Ectodermal cell (in vitro differentiated cells): ENCODE data around the gene BCKDK. TPM values are rescaled to one million over a fixed set of nuclear protein-coding genes. Genes with fewer than 3 reads are reported as not detected.

Source experiments
- H3K27ac ChIP-seq: 2 replicates; pipeline ENCODE4 v1.7.0; 2013; ENCODE audit warnings: mild to moderate bottlenecking, low read depth, low read length; ENCODE audit not compliant: insufficient read depth, poor library complexity, severe bottlenecking
- H3K27me3 ChIP-seq: 2 replicates; pipeline ENCODE4 v1.7.0; 2013; ENCODE audit warnings: mild to moderate bottlenecking, low read length; ENCODE audit not compliant: insufficient read depth, control insufficient read depth, poor library complexity, severe bottlenecking
- H3K36me3 ChIP-seq: one replicate; pipeline ENCODE4 v1.7.0; 2013; ENCODE audit warnings: low read length; ENCODE audit not compliant: control insufficient read depth, insufficient read depth
- H3K4me1 ChIP-seq: one replicate; pipeline ENCODE4 v1.7.0; 2013; ENCODE audit warnings: low read length; ENCODE audit not compliant: control insufficient read depth, insufficient read depth
- H3K4me3 ChIP-seq: 2 replicates; pipeline ENCODE4 v1.7.0; 2013; ENCODE audit warnings: low read depth, low read length, control low read depth; ENCODE audit not compliant: insufficient read depth
- H3K9me3 ChIP-seq: 2 replicates; pipeline ENCODE4 v1.7.0; 2013; ENCODE audit warnings: mild to moderate bottlenecking, low read length, moderate library complexity; ENCODE audit not compliant: control insufficient read depth
- WGBS, 2 experiments: methylation state at CpG; one replicate each; pipeline ENCODE4 v1.1.7; 2013; ENCODE audit warnings: missing lambda C conversion rate in 2 of 2; 5-methylcytosine and 5-hydroxymethylcytosine counted together
- polyA plus RNA-seq, 4 experiments: library from polyadenylated mRNA; stranded (reverse); fragments of 50-300 nt; gene quantifications; one replicate each; pipeline ENCODE4 v1.2.3, GENCODE V29; 2013

Gene BCKDK
- 48.5 TPM for polyA plus RNA-seq (2013, experiment 1 of 4)
- polyA plus RNA-seq (2013, experiment 2 of 4) = 48.8 TPM
- 41.1 TPM for polyA plus RNA-seq (2013, experiment 3 of 4)
- polyA plus RNA-seq (2013, experiment 4 of 4) = 43.2 TPM

DNA sequence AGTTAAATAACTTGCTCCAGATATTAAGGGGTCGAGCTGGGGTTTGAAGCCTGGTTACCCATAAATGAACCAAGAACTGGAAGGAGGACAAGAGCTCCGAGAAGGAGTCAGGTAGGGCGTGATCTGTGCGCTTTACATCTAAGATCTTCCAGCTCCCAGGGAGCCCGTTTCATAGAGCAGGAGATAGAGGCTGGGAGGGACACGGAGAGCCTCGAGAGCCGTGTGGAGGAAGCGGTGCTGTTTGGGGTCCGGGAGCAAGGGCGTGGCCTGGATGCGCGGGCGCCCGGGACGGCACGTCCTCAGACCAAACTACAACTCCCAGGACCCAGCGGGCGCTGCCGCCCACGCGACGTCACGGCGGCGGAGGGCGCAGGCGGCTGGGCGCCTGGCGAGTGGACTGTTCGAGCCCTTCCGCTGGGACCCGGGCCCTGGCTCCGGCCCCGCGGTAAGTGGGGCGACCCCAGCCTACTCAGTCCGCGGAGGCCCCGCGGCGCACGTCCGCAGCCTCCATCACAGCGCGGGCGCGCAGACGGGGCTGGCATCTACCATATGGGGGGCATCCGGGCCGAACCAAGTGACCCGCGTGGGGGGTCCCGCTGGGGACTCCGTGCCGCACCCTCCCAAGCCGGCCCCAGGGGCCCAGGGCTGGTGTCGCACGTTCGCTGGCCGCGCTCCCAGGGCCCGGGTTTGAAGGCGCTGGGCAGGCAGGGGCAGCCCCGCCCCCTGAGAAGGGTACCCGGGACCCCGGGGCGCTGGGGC lies at the start of gene BCKDK:
Gene BCKDK (plus strand): TSS at position 352 of the 759 bp plus-strand sequence. CDS start 838 bp downstream, outside the sequence.
- no peak within 1 kb of the TSS for H3K27ac ChIP-seq
- peak within 1 kb of the TSS; percentile 99 for H3K4me3 ChIP-seq
- WGBS, 2 experiments = 5% methylated on average over 68 of the region's 68 CpGs
- H3K4me1 ChIP-seq = peaks cover 8% of the 10 kb centered on the region
- H3K27me3 ChIP-seq = no peaks in the 10 kb centered on the region
- H3K9me3 ChIP-seq = no peaks in the 10 kb centered on the region
- peaks cover 29% of the 10 kb centered on the region for H3K36me3 ChIP-seq

DNA sequence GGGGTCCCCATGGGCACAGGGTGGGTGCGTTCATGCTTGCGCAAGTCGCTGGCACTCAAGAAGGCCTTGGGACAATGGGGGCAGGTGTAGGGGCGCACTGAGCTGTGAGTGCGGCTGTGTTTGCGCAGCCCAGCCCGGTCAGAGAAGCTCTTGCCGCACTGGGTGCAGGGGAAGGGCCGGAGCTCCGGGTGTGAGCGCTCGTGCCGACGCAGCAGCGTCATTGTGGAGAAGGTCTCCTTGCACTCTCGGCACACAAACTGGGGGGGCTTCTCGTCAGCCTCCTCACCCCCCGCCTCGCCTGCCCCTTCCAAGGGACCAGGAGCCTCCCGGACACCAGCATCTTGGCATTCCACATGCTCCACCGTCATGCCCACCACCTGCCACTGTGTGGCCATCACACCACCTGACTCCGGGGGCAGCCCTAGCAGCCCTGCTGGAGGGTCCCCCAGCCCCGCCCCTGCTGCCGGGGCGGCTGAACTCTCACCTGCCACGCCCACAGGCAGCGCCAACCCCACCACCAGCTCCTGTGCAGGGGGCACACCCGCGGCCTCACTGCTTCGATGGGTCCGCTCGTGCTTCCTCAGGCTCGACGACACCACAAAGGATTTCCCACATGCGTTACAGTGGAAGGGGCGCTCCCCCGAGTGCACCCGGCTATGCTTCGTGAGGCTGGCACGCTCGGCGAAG lies 46.9 kb upstream of the BCKDK start:
- Histone ChIP-seq H3K4me3 (no peak overlapping the region), H3K9me3 (no peaks in the 10 kb centered on the region), H3K27ac (no peak overlapping the region), H3K27me3 (no peaks in the 10 kb centered on the region), H3K36me3 (peaks cover 16% of the 10 kb centered on the region), H3K4me1 (no peaks in the 10 kb centered on the region)
- WGBS, 2 experiments = 96% methylated on average over 42 of the region's 42 CpGs

DNA sequence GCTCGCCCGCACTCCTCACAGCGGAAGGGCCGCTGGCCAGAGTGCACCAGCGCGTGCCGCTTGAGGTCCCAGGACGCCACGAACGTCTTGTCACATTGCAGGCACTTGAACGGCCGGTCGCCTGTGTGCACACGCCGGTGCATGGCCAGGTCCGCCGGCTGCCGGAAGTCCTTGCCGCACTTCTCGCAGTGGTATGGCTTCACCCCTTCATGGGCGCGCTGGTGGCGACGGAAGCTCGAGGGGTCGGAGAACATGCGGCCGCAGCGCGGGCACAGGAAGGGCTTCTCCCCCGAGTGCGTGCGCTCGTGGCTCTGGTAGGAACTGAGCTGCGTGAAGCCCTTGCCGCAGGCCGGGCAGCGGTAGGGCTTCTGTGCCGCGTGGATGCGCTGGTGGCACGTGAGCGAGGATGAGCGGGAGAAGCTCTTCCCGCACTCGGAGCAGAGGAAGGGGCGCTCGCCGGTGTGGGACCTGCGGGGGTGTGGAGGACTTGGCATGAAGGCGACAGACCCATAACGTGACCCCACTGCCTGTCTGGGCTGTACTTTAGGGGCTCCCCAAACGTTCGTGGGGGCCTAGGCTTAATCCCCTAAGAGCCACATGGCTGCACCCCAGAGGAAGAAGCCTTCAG lies 46.3 kb upstream of the BCKDK start:
- 96 to 97% methylated on average over 54 of the region's 54 CpGs for WGBS, 2 experiments
- H3K9me3 ChIP-seq = no peaks in the 10 kb centered on the region
- H3K36me3 ChIP-seq = peaks cover 16% of the 10 kb centered on the region

DNA sequence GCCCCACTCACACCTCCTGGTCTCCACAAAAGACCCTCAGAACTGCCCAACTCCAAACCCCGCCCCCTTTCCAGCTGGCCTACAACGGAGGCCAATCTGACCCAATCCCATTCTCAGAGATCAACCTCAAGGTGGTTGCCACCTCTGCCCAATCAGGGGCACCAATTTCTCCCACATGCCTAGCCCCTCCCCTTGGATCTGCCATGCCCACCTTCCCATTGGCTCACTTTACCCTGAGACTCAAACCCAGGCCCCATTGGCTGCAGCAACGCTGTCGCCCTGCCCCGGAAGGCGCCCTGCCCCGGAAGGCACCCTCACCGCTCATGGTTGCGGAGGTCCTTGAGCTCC lies 44.7 kb upstream of the BCKDK start:
- WGBS, 2 experiments = 95 to 96% methylated on average over 9 of the region's 9 CpGs
- H3K4me3 ChIP-seq = no peak overlapping the region
- H3K27ac ChIP-seq = no peak overlapping the region
- H3K36me3 ChIP-seq = peaks cover 16% of the 10 kb centered on the region
- no peaks in the 10 kb centered on the region for H3K27me3 ChIP-seq
- no peaks in the 10 kb centered on the region for H3K9me3 ChIP-seq
- no peaks in the 10 kb centered on the region for H3K4me1 ChIP-seq

More for the DNA sequence above, 46.3 kb upstream of the BCKDK start:
- no peak overlapping the region for H3K4me3 ChIP-seq
- no peaks in the 10 kb centered on the region for H3K4me1 ChIP-seq
- no peak overlapping the region for H3K27ac ChIP-seq
- H3K27me3 ChIP-seq = no peaks in the 10 kb centered on the region

DNA sequence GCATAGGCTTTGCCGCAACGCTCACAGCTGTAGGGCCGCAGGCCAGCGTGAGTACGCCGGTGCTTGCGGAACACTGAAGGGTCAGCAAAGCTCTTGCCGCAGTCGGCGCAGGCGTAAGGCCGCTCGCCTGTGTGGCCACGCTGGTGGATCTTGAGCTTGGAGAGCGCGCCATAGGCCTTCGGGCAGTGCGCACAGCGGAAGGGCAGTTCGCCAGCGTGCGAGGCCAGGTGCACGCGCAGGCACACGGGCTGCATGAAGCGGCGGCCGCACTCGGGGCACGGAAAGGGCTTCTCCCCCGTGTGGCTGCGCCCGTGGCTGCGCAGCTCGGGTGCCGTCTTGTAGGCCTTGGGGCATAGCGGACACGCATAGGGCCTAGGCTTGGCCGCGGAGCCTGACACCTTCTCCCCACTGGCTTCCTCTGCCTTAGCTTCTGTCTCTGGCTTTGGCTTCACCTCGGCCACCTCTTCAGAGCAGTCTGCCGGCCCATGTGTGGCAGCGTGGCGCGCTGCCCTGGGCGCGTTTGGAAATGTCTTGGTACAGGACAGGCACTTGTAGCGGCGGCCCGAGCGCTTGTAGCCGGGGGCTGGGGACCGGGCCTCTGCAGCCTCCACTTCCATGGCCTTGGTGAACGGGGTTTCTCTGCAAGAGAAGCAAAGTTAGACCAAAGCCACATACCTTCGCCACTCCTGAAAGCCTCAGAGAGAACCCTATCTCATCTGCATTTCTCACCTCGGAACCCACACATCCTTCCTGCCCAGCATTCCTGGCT lies 44.2 kb upstream of the BCKDK start:
- peaks cover 16% of the 10 kb centered on the region for H3K36me3 ChIP-seq
- no peaks in the 10 kb centered on the region for H3K27me3 ChIP-seq
- no peaks in the 10 kb centered on the region for H3K9me3 ChIP-seq
- no peaks in the 10 kb centered on the region for H3K4me1 ChIP-seq
- H3K27ac ChIP-seq = no peak overlapping the region
- 96% methylated on average over 56 of the region's 56 CpGs for WGBS, 2 experiments
- H3K4me3 ChIP-seq = no peak overlapping the region

DNA sequence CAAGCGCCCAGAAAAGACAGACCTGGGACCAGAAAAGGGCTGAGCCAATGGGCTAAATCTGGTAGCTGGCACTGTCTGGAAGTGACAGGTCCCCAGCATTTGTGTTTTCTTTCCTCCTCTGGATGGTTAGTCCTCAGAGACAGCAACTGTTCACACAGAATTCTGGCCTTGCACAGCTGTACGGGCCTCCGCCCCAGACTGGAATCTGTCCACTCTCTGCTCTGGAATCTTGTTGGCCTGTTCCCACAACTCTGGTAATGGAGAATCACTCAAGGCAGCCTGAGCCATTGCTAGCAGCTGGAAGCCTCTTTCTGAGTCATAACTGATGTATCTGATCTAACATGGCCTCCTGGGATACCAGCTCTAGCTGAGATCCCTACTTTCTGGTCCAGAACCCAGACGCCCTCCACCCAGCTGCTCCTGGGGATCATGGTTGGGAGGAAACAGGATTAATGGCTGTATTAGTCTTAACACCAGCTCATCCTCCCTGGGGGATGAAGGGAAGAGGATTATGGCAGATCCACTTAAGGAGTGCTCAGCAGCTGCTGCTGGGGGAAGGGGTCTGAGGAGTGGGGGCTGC lies 43.2 kb upstream of the BCKDK start:
- Histone ChIP-seq H3K27ac (no peak overlapping the region), H3K4me1 (no peaks in the 10 kb centered on the region), H3K9me3 (no peaks in the 10 kb centered on the region), H3K4me3 (no peak overlapping the region), H3K36me3 (peaks cover 16% of the 10 kb centered on the region), H3K27me3 (no peaks in the 10 kb centered on the region)
- WGBS, 2 experiments = 95 to 97% methylated on average over 4 of the region's 4 CpGs

DNA sequence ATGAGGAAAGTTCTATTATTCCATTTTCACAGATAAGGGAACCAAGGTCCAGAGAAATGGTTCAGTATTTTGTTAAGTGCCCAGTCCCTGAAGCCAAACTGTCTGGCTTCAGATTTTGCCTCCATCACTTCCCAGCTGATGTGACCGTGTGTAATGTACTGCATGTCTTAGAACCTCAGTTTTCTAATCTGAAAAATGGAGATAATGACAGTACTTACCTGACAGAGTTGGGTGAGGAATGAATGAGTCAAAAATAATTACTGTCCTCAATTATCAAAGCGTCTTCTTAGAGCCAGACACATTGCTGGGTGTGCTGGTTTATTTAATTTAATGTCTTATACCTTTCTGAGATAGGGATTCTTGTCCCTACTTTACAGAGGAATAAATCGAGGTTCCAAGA lies 40.8 kb upstream of the BCKDK start:
- H3K36me3 ChIP-seq = peaks cover 7% of the 10 kb centered on the region
- no peak overlapping the region for H3K4me3 ChIP-seq
- no peak overlapping the region for H3K27ac ChIP-seq
- no peaks in the 10 kb centered on the region for H3K27me3 ChIP-seq
- WGBS, 2 experiments = 90 to 95% methylated on average over 3 of the region's 3 CpGs
- H3K9me3 ChIP-seq = no peaks in the 10 kb centered on the region
- peaks cover 9% of the 10 kb centered on the region for H3K4me1 ChIP-seq

DNA sequence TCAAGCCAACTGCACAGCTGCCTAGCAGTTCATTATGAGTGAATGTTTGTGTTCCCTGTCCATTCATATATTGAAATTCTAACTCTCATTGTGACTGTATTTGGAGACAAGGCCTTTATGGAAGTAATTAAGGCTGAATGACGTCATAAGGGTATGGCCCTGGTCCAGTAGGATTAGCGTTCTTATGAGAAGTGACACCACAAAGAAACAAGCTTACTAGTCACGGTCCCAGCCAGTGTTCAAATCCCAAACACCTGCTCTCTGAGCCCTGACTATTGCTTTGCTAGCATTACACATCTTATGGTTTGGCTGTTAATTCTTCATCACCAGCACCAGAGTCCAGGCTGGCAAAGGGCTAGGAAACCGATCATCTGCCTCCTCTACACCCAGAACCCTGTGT lies 36.3 kb upstream of the BCKDK start:
- Histone ChIP-seq H3K27ac (no peak overlapping the region), H3K27me3 (no peaks in the 10 kb centered on the region), H3K4me3 (peak overlapping the region; percentile 99), H3K9me3 (no peaks in the 10 kb centered on the region), H3K36me3 (peaks cover 10% of the 10 kb centered on the region), H3K4me1 (peaks cover 14% of the 10 kb centered on the region)
- 74 to 80% methylated on average over 4 of the region's 4 CpGs for WGBS, 2 experiments

DNA sequence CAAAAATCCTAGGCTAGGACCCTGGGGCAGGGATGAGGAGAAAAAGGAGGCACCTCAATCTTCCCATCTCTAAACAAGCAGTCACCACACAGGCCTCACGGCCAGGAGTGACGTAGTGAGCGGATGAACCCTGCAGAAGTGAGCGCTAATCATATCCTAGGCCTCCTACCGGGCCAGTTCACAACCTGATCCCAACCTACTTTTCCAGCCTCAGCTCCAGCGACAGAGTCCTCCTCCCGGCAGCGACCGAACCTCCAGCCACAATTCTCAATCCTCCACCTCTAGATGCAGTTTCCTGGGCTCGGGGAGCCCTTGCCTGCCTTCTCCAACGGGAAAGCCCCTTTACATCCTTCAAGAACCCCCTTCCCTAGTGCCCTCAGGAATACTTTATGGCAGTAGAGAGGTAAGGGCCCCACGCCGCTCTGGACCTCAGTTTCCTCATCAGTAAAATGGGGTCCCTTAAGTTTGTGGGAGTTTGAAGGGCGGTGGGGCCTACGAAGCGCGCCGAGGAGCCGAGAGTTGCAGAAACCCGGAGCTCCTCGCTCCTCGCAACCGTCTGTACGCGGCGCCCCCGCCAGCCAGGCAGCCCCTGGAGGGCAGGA lies 35.5 kb upstream of the BCKDK start:
- H3K27me3 ChIP-seq = no peaks in the 10 kb centered on the region
- peak overlapping the region; percentile 94 for H3K27ac ChIP-seq
- peaks cover 18% of the 10 kb centered on the region for H3K36me3 ChIP-seq
- H3K4me1 ChIP-seq = peaks cover 14% of the 10 kb centered on the region
- H3K9me3 ChIP-seq = no peaks in the 10 kb centered on the region
- WGBS, 2 experiments = 1% methylated on average over 27 of the region's 27 CpGs
- peak overlapping the region; percentile 99 for H3K4me3 ChIP-seq
